ENCODE measurements around the gene TRAPPC10. TPM values are rescaled to one million over a fixed set of nuclear protein-coding genes. Genes with fewer than 3 reads are reported as not detected.

The TRAPPC10 gene
- total RNA-seq, 2 donors from 2014 or later: 10.9 to 26.4 TPM

GRCh38 chr21:44067011-44067839 is 55.1 kb downstream of the TRAPPC10 start:
- intact Hi-C loops (cut with DNase I): no loop called here

DNA sequence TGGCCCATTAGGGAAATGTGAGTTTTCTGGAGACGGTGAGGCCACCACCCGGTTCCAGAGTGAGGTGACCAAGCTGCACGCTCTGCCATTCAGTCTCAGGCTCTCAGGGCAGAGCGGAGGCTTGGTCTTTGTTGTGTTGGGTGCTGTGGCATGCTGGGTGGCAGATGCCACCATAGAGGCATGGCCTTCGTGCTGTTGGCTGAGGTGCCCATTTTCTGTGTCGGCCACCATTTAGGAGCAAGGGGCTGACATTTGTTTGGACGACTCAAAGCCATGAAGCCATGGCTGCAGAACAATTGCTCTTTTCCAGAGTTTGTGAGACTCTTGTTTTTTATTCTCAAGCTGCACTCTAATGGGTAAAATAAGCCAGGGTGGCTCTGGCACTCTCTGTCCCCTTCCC is 58.3 kb downstream of the TRAPPC10 start:
- Histone ChIP-seq H3K27ac (no peak overlapping the region), H3K4me3 (no peak overlapping the region), H3K36me3 (replicated peaks in 1 of 2; ENCODE audit: insufficient read depth in 1 of 2, low read depth in 2 of 2) (peaks cover 0 to 7% of the 10 kb centered on the region in 2 donors), H3K9me3 (no peaks in the 10 kb centered on the region), H3K4me1 (no peaks in the 10 kb centered on the region), H3K27me3 (no peaks in the 10 kb centered on the region)
- no peak for ATAC-seq
- TF ChIP-seq, protein P1, sequence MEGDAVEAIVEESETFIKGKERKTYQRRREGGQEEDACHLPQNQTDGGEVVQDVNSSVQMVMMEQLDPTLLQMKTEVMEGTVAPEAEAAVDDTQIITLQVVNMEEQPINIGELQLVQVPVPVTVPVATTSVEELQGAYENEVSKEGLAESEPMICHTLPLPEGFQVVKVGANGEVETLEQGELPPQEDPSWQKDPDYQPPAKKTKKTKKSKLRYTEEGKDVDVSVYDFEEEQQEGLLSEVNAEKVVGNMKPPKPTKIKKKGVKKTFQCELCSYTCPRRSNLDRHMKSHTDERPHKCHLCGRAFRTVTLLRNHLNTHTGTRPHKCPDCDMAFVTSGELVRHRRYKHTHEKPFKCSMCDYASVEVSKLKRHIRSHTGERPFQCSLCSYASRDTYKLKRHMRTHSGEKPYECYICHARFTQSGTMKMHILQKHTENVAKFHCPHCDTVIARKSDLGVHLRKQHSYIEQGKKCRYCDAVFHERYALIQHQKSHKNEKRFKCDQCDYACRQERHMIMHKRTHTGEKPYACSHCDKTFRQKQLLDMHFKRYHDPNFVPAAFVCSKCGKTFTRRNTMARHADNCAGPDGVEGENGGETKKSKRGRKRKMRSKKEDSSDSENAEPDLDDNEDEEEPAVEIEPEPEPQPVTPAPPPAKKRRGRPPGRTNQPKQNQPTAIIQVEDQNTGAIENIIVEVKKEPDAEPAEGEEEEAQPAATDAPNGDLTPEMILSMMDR (IDR thresholded peaks at IDR 0.05): no peak
- no peak for TF ChIP-seq POLR2A (IDR thresholded peaks at IDR 0.05)
- no peak for DNase-seq
- intact Hi-C loops (cut with DNase I): no loop called here
- 93 to 97% methylated on average over 7 of the region's 7 CpGs for WGBS, 2 donors

More at GRCh38 chr21:44067011-44067839, 55.1 kb downstream of the TRAPPC10 start:
- no peak overlapping the region for H3K27ac ChIP-seq
- ATAC-seq (no peak), DNase-seq (no peak)
- 54 to 79% methylated on average over 14 to 15 of the region's 15 CpGs for WGBS, 2 donors
- no peak for TF ChIP-seq POLR2A (IDR thresholded peaks at IDR 0.05)
- TF ChIP-seq, protein P1 (IDR thresholded peaks at IDR 0.05): no peak
- no peaks in the 10 kb centered on the region for H3K27me3 ChIP-seq
- peaks cover 0 to 12% of the 10 kb centered on the region in 2 donors for H3K36me3 ChIP-seq (replicated peaks in 1 of 2; ENCODE audit: insufficient read depth in 1 of 2, low read depth in 2 of 2)
- H3K4me1 ChIP-seq: no peaks in the 10 kb centered on the region
- H3K9me3 ChIP-seq: no peaks in the 10 kb centered on the region
- no peak overlapping the region for H3K4me3 ChIP-seq

DNA sequence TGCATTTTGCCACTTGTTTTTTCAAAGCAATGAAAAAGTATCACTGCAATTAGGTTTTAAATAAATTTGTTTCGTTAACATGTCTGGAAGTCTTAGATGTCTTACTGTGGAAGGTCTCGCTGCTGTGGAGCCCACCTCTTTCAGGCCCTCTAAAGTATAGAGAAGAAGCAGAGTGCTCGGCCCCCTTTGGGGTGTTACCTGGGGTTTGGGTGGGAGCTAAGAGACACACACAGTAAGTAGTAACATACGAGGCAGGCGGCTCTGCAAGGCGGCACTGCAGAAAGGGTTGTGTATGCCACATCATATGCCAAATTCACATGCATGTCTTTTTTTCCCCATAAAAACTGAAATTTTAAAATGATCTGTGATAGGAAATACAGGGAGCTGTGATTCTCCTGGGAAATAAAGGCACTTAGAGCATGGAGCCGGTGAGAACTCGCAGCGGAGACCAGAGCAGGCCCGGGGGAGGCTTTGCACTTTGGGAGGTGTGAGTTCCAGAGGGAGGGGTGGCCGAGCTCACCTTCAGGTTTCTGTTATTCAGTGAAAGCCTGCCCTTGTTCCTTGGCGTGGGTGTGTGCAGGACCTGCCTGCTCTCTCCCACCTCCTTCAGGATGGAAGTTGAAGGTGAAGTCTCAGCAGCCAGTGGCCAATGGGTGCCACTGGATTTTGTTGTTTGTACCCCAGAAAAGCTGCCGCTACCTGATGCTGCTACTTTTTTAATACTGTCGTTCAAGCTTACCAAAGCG is 59.4 kb downstream of the TRAPPC10 start:
- no peak for TF ChIP-seq POLR2A (IDR thresholded peaks at IDR 0.05)
- TF ChIP-seq, protein P1 (IDR thresholded peaks at IDR 0.05): no peak
- Histone ChIP-seq H3K36me3 (replicated peaks in 1 of 2; ENCODE audit: insufficient read depth in 1 of 2, low read depth in 2 of 2) (peaks cover 0 to 7% of the 10 kb centered on the region in 2 donors), H3K9me3 (no peaks in the 10 kb centered on the region), H3K27ac (no peak overlapping the region), H3K4me3 (no peak overlapping the region), H3K27me3 (no peaks in the 10 kb centered on the region), H3K4me1 (no peaks in the 10 kb centered on the region)
- ATAC-seq (no peak), DNase-seq (no peak)
- intact Hi-C loops (cut with DNase I): no loop called here
- 85 to 86% methylated on average over 15 of the region's 15 CpGs for WGBS, 2 donors

- Histone ChIP-seq H3K27ac (no peak overlapping the region), H3K9me3 (no peaks in the 10 kb centered on the region), H3K27me3 (no peaks in the 10 kb centered on the region), H3K36me3 (replicated peaks in 1 of 2; ENCODE audit: insufficient read depth in 1 of 2, low read depth in 2 of 2) (peaks cover 0 to 7% of the 10 kb centered on the region in 2 donors), H3K4me3 (no peak overlapping the region), H3K4me1 (no peaks in the 10 kb centered on the region)
- DNase-seq (no peak), ATAC-seq (no peak)
- WGBS, 2 donors: 91 to 95% methylated on average over 15 of the region's 15 CpGs
- TF ChIP-seq POLR2A (IDR thresholded peaks at IDR 0.05): no peak
- TF ChIP-seq, protein P1 (IDR thresholded peaks at IDR 0.05): no peak
- intact Hi-C loops (cut with DNase I): no loop called here
Observed at GRCh38 chr21:44072111-44072510, 60.0 kb downstream of the TRAPPC10 start.
